Activated naive CD4-positive, alpha-beta T cell treated with anti-CD3 and anti-CD28 coated beads, Interleukin-2, amount 50 U/mL, for 16 hours (primary cell): ENCODE results near the gene SGMS1.
"Not testable (repeated sequence)": the region's sequence is repeated elsewhere in the genome, so short reads cannot be mapped to it uniquely, and the experiment has no call there.

Experiments
- DNase-seq: peaks from one replicate; pipeline ENCODE4 v3.0.0-alpha.2; 2020

Gene SGMS1

DNA sequence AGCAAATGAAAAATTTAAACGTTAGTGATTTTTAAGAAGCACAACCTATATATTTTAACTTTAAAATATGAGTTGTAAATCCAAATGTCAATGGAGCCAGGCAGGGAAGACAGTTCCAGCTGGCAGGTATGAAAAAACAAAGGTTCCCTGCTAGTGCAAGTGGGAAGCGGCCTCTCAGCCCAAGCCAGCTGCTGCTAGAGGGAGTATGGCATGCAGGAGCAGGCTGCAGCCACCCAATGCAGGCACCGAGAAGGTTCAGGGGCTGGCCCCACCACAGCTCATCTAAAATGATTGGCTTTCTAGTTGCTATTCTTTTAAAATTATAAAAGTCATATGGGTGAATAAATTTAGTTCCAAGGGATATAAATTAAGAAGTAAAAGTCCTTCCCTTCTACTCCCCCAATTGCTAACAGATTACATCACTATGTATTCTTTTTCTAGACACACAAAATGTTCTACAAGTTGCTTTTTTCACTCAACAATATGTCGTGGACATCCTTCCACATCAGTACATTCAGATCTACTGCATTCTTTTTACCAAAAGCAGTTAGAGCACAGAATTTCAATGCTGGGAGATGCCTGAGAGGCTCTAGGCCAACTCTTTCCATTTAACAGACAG is 69.3 kb downstream of the SGMS1 start:
- no peak for DNase-seq

GRCh38 chr10:50552771-50553535 is 70.8 kb downstream of the SGMS1 start:
- DNase-seq, result no peak

DNA sequence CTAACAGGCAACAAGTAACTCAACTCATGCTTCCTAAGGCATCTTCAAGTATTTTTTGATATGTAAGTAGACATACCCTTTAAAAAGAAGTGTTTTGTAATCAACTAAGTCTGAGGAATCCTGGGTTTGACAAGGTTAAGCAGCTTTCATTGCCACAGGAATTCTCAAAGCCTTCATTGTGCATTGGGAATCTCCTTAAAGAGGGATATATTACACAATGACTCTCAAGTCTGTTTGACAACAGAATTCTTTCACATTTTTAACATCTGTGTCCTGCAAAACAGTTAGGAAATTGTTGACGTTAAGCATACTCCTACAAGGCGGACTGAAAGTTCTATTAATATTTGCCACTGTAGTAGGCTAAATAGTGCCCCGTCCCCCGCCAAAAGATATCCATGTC is 71.4 kb downstream of the SGMS1 start:
- no peak for DNase-seq

- no peak for DNase-seq
Observed at GRCh38 chr10:50551894-50552293, 71.9 kb downstream of the SGMS1 start.

DNA sequence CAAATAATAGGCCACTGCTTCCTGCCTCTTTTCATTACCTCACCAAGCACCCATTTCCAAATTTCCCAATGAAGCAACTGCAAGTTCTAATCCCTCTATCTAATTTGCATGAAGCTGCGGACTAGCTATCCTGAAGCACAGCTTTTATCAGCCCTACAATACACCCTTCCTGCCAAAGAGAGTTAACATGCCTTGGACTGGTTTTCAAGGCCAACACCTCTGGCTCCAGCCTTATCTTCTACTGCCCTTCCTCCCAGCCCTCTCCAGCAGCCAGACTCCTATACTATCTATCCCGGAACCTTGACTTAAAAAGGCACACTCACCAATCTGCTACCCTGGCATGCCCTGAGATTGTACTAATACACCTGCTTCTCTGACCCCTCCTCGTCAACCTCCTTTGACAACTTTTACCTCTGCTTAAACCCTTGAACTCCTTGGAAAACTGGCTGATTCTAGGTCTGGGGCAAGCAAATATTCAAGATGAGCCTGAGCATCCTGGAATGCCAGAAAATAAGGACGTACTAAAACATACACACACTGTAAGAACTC is 73.4 kb downstream of the SGMS1 start:
- DNase-seq, result no peak

DNA sequence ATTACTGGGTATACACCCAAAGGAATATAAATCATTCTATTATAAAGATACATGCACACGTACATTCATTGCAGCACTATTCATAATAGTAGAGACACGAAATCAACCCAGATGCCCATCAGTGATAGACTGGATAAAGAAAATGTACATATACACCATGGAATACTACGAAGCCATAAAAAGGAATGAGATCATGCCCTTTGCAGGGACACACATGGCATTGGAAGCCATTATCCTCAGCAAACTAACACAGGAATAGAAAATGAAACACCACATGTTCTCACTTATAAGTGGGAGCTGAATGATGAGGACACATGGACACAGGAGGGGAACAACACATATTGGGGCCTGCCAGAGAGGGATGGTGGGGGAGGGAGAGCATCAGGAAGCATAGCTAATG is 74.6 kb downstream of the SGMS1 start:
- DNase-seq, result not testable (repeated sequence)

DNA sequence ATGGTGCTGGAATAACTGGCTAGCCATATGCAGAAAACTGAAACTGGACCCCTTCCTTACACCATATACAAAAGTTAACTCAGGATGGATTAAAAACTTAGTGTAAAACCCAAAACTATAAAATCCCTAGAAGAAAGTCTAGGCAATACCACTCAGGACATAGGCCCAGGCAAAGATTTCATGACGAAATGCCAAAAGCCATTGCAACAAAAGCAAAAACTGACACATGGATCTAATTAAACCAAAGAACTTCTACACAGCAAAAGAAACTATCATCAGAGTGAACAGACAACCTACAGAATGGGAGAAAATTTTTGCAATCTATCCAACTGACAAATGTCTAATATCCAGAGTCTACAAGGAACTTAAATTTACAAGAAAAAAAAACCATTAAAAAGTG is 75.3 kb downstream of the SGMS1 start:
- not testable (repeated sequence) for DNase-seq

DNA sequence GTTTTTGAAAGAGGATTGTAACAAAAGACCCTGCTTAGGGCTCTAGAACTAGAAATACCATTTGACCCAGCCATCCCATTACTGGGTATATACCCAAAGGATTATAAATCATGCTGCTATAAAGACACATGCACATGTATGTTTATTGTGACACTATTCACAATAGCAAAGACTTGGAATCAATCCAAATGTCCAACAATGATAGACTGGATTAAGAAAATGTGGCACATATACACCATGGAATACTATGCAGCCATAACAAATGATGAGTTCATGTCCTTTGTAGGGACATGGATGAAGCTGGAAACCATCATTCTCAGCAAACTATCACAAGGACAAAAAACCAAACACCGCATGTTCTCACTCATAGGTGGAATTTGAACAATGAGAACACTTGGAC is 77.5 kb downstream of the SGMS1 start:
- not testable (repeated sequence) for DNase-seq

DNA sequence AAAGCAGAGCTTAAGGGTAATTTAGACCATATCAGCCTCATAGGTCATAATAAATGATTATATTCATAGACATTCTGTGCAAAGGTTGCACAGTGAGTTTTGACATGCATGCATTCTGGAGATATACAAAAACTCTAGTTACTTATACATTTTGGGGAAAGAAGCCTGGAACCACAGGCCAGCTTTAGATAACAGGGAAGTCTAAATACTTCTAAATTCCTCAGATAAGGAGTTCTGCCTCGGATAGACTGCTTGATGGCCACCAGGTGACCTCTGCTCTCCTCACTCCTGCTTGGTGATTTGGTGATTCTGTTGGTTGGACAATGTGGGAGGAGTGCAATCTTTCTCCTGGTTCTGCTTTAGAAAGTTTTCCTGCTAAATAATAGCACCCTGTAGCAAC is 77.9 kb downstream of the SGMS1 start:
- no peak for DNase-seq

DNA sequence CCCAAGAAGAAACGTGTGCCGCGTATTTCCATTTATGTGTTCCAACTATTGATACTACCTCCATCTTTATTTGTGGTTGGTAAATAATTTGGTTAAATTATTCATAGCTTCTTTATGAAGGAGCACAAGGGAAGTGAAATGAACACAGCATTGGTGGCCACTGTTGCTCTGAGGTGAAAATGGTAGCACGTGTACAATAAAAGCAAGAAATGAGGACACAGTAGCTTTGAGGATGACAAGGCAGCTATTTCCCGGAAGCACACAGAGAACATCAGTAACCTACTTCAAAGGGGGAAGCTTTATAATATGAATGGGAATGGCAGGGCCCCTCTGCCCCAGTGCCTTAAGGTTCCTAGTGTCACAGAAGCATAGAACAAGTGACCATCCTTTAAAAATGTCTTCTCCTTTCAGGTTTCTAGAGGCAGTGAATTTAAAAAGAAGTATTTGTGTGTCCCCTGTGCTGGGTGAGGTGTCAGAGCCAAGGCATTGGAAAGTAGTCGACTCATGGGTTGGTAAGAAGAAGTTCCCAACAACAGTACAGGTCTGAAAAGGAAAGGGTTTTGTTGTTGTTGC is 78.8 kb downstream of the SGMS1 start:
- no peak for DNase-seq

DNA sequence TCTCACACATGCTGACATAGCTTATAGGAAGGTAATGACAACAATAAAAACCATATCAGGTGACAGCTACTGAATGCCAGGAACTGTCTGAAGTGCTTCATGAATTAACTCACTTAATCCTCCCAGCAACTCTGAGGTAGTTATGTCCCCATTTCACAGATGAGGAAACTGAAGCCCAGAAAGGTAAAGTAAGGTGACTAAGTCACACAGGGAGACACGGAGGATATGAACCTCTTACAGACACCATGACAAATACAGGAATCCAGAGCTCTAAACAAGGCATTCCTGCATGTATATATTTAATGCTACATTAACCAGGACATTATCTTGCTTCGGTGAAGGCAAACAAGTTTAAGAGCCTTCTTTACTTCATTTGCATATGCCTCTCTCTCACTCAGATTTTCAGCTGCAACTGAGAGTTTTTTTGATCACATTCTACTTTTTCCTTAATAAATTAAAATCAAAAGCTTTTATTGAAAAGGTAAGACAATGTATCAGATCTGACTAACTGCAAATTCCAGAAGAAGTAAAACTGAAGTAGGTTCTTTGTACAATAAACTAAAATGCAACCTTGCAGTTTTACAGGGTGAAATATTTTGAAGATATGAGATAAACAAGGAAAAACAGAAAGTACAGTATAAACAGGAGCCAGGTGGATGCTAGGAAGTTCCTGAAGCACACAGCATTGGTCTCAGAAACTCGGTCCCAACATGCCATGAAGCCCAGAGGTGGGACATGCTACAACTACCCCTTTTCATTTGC is 79.5 kb downstream of the SGMS1 start:
- no peak for DNase-seq

DNA sequence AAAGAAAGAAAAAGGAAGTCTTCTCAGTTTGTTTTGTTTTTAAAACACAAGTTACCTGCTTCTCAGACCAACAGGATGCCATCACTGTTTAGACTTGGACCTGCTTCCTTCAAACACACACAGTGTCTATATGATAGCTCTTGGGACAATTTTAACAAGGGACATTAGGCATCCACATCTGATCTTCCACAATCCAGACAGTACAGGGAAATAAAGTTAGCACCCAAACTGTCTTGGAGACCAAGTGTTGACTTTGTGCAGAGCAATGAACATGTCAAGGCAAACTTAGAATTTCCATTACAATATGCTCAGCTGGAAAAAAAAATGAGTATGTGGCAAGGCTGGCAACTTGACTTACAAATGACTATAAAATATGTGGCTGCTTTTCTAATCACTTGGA is 80.9 kb downstream of the SGMS1 start:
- no peak for DNase-seq

DNA sequence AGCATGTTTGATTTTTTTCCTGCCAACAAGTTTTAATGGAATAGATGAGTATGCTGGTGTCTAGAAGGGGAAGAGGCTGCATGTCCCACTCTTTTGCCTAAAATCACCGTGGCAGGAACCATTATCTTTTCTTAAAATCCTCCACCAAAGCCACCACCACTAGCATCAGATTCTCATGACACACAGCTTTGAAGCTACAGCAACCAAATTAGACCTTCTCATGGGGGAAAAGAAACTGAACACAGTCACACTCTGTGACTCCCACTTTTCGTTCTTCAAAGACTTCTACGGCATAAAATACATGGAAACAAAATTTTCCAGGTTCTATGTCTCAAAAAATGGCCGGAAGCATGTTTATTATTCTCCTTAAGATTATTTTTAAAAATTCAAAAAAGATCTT is 81.8 kb downstream of the SGMS1 start:
- DNase-seq, result no peak

GRCh38 chr10:50541317-50541716 is 82.4 kb downstream of the SGMS1 start:
- DNase-seq, result no peak

DNA sequence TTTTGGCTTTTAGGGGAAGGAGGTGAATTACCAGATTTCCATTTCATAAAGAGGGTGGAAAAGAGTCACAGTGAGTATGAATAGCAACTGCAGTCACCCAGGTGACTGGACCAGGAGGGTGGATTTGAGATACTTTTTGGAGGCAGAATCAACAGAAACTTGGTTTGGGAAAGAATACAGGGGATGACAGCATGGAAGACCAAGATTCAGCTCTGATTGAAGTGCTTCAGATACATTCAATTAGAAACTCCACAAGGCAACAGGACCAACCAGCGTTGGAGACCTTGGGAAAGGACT is 83.0 kb downstream of the SGMS1 start:
- no peak for DNase-seq

GRCh38 chr10:50540069-50540825 is 83.5 kb downstream of the SGMS1 start:
- peak; percentile 67 for DNase-seq

GRCh38 chr10:50538555-50539398 is 85.0 kb downstream of the SGMS1 start:
- DNase-seq, result no peak

GRCh38 chr10:50536617-50537240 is 87.0 kb downstream of the SGMS1 start:
- DNase-seq, result no peak

DNA sequence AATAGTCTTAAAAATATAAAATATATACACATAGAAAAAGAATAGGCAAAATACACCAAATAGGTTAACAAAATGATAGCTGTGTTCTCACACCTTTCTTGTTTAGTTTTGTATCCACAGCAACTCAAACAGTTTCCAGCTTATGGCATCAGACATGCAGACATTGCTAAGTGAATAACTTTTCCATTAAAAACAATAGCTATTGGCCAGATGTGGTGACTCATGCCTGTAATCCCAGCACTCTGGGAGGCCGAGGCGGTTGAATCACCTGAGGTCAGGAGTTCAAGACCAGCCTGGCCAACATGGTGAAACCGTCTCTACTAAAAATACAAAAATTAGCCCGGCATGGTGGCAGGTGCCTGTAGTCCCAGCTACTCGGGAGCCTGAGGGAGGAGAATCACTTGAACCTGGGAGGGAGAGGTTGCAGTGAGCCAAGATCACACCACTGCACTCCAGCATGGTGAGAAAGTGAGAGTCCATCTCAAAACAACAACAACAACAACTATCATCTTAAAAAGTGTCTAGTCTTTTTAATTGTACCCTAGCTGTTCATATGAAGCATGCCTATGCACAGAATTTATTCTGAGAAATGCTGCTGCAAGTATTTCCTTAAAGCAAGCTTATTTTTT is 88.9 kb downstream of the SGMS1 start:
- not testable (repeated sequence) for DNase-seq

GRCh38 chr10:50533296-50533695 is 90.5 kb downstream of the SGMS1 start:
- DNase-seq, result no peak
